Measurements from ENCODE around the gene CCZ1B. TPM values are rescaled to one million over a fixed set of nuclear protein-coding genes. Genes with fewer than 3 reads are reported as not detected.
"Not testable (repeated sequence)": the region's sequence is repeated elsewhere in the genome, so short reads cannot be mapped to it uniquely, and the experiment has no call there.

The CCZ1B gene
- total RNA-seq, 1 donor from 2014 or later, result 49.5 TPM

- not testable (repeated sequence) for H3K36me3 Mint-ChIP-seq; DNase-seq (ENCODE audit: extremely low spot score, unreplicated experiment); H3K27me3 Mint-ChIP-seq; H3K4me1 Mint-ChIP-seq (ENCODE audit: unreplicated experiment); H3K4me3 Mint-ChIP-seq; H3K9me3 Mint-ChIP-seq; H3K27ac Mint-ChIP-seq
These were observed 23.1 kb upstream of the CCZ1B start for GRCh38 chr7:6849127-6849526.

GRCh38 chr7:6847751-6848150 is 21.7 kb upstream of the CCZ1B start:
- not testable (repeated sequence) for DNase-seq (ENCODE audit: extremely low spot score, unreplicated experiment); H3K4me1 Mint-ChIP-seq (ENCODE audit: unreplicated experiment); H3K27ac Mint-ChIP-seq; H3K27me3 Mint-ChIP-seq; H3K4me3 Mint-ChIP-seq; H3K9me3 Mint-ChIP-seq; H3K36me3 Mint-ChIP-seq

GRCh38 chr7:6845971-6846449 is 19.9 kb upstream of the CCZ1B start:
- peaks cover 12% of the 10 kb centered on the region for H3K4me1 Mint-ChIP-seq (ENCODE audit: unreplicated experiment)
- H3K9me3 Mint-ChIP-seq; DNase-seq (ENCODE audit: extremely low spot score, unreplicated experiment); H3K4me3 Mint-ChIP-seq; H3K36me3 Mint-ChIP-seq; H3K27ac Mint-ChIP-seq: not testable (repeated sequence)
- peaks cover 12% of the 10 kb centered on the region for H3K27me3 Mint-ChIP-seq

- not testable (repeated sequence) for H3K9me3 Mint-ChIP-seq; H3K27ac Mint-ChIP-seq; DNase-seq (ENCODE audit: extremely low spot score, unreplicated experiment); H3K4me3 Mint-ChIP-seq; H3K36me3 Mint-ChIP-seq
- Mint-ChIP-seq H3K4me1 (ENCODE audit: unreplicated experiment) (peaks cover 12% of the 10 kb centered on the region), H3K27me3 (peaks cover 12% of the 10 kb centered on the region)
These were observed 17.6 kb upstream of the CCZ1B start for GRCh38 chr7:6843654-6844053.

- H3K9me3 Mint-ChIP-seq; H3K36me3 Mint-ChIP-seq; H3K27ac Mint-ChIP-seq; H3K4me3 Mint-ChIP-seq; DNase-seq (ENCODE audit: extremely low spot score, unreplicated experiment): not testable (repeated sequence)
- Mint-ChIP-seq H3K4me1 (ENCODE audit: unreplicated experiment) (peaks cover 12% of the 10 kb centered on the region), H3K27me3 (peaks cover 12% of the 10 kb centered on the region)
These were observed 17.0 kb upstream of the CCZ1B start for GRCh38 chr7:6843092-6843491.

GRCh38 chr7:6842278-6842921 is 16.3 kb upstream of the CCZ1B start:
- H3K4me3 Mint-ChIP-seq; H3K27ac Mint-ChIP-seq; H3K27me3 Mint-ChIP-seq; H3K9me3 Mint-ChIP-seq; H3K36me3 Mint-ChIP-seq; DNase-seq (ENCODE audit: extremely low spot score, unreplicated experiment): not testable (repeated sequence)
- peaks cover 12% of the 10 kb centered on the region for H3K4me1 Mint-ChIP-seq (ENCODE audit: unreplicated experiment)

- DNase-seq (ENCODE audit: extremely low spot score, unreplicated experiment); H3K9me3 Mint-ChIP-seq; H3K4me1 Mint-ChIP-seq (ENCODE audit: unreplicated experiment); H3K4me3 Mint-ChIP-seq; H3K36me3 Mint-ChIP-seq: not testable (repeated sequence)
- Mint-ChIP-seq H3K27ac (peak overlapping the region; percentile 67), H3K27me3 (peaks cover 15% of the 10 kb centered on the region)
These were observed 11.0 kb upstream of the CCZ1B start for GRCh38 chr7:6837081-6837480.

GRCh38 chr7:6835521-6835920 is 9.4 kb upstream of the CCZ1B start:
- H3K4me3 Mint-ChIP-seq; DNase-seq (ENCODE audit: extremely low spot score, unreplicated experiment); H3K27ac Mint-ChIP-seq; H3K9me3 Mint-ChIP-seq; H3K36me3 Mint-ChIP-seq; H3K4me1 Mint-ChIP-seq (ENCODE audit: unreplicated experiment): not testable (repeated sequence)
- peaks cover 28% of the 10 kb centered on the region for H3K27me3 Mint-ChIP-seq

- no peaks in the 10 kb centered on the region for H3K4me1 Mint-ChIP-seq (ENCODE audit: unreplicated experiment)
- H3K27me3 Mint-ChIP-seq, result peaks cover 38% of the 10 kb centered on the region
- TF ChIP-seq CTCF (conservative IDR thresholded peaks at IDR 0.05), result no peak
- DNase-seq (ENCODE audit: extremely low spot score, unreplicated experiment), result no peak
- peaks cover 4% of the 10 kb centered on the region for H3K36me3 Mint-ChIP-seq
- H3K4me3 Mint-ChIP-seq, result no peak overlapping the region
- H3K9me3 Mint-ChIP-seq, result peaks cover 5% of the 10 kb centered on the region
- H3K27ac Mint-ChIP-seq, result no peak overlapping the region
These were observed 7.6 kb upstream of the CCZ1B start for GRCh38 chr7:6833636-6834035.

Data from type B pancreatic cell (in vitro differentiated cells).